ENCODE measurements around the gene FAM163A.
A peak's percentile ranks its signal among the peaks of the same experiment; 100 is the strongest.
"Not testable (repeated sequence)": the region's sequence is repeated elsewhere in the genome, so short reads cannot be mapped to it uniquely, and the experiment has no call there.

The FAM163A gene

DNA sequence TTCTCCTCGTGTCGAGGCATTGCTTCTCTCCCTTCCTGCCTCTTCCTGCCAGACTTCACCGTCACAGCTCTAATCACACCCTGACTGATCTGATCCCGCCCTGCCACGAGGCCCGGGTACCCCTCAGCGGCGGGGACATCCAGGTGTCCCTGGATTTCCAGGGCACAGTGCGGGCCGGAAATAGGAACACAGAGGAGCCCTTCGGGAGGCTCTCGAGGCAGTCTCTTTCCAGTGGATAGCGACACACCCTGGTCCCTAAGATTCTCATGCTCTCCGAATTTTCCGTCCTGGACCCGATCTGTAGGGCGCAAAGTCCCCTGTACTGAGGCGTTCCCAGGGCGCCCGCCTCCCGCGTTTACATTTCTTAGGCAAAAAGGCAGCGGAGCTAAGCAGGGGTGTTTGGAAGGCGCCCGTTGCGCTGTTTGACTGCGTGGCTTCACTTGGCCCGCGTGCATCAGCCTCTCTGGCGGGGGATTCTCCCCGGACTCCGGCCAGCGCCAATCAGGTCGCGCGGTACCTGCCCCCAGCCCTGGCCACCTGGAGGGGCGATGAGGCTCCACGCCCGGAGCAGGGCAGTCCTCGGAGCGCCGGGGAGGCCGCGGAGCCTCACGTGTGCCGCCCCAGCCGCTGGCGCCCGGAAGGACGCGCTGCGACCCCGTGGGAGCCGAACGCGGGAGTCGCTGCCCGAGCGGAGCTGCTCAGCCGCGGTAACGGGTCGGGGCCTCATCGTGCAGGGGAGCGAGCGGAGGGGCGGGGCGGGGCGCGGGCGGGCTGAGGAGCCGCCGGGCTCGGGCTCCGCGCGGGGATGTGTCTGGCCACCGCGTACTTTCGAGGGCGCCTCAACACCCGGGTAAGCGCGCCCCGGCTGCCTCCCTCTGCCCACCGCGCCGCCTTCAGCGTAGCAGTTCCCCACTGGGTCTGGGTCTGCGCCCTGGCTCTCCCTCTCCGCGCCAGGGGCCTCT, at the start of gene FAM163A:
Gene FAM163A, plus strand, starts transcription at position 575 of the 962 bp plus-strand sequence. CDS start 69,807 bp downstream, outside the sequence.
- no peak for DNase-seq (ENCODE audit: low spot score)

DNA sequence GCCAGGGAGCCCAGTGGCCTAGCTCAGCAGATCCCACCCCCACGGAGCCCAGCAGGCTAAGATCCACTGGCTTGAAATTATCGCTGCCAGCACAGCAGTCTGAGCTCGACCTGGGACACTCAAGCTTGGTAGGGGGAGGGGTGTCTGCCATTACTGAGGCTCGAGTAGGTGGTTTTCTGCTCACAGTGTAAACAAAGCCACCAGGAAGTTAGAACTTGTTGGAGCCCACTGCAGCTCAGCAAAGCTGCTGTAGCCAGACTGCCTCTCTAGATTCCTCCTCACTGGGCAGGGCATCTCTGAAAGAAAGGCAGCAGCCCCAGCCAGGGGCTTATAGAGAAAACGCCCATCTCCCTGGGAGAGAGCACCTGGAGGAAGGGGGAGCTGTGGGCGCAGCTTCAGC, 48.6 kb upstream of the FAM163A start:
- not testable (repeated sequence) for DNase-seq (ENCODE audit: low spot score)

DNA sequence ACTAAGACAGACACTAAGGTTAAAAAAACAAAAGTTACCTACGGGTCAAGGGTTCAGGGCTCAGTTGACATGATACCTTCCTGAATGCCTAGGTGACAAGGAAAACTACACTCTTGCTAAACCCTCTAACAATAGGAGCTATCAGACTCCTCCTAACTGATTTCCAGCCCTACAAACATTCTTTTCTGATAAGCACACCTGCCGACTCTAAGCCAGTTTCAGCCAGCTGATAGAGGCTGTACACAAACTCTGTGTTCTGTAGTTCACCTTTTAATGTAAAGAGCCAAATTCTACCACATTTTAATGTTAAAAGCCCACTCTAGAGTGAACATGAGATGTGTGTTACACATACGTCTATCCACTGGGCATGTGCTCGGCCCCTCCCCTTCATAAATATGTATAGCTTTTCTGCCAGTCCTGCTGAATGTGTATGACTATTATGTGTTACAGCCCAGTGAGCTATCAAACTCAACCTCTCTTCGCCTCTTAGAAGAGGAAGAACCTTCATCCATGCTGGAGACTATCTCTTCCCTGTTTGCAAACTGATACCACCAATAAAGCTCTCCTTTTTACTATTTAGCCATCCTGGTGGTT, 40.0 kb upstream of the FAM163A start:
- DNase-seq (ENCODE audit: low spot score), result no peak

DNA sequence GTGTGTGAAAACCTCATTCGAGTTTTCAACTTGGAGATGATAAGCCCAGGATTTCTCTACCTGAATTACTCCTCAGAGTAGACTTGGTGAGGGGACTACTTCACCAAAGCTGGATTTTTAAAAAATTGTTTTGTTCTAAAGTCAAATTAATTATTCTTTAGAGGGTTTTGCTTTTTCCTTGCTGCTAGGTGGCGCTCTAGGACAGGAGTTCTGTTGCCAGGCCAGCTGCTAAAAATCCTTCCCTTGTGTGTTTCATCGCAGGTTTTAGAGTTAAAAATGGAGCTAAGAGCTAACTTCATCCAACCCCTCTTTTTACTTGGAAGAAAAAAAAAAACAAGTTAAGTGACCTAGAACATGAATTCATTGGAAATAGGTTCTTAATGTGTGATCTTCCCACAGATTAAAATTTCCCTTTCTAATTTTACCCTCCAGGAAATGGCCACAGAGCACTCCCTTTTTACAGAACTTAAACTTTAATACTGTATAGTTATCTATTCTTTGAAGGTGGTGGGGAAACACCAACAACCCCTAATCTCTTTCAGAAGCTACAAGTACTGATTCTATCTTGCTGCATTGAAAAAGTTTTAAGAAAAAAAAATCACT, 36.7 kb upstream of the FAM163A start:
- peak; percentile 47 for DNase-seq (ENCODE audit: low spot score)

DNA sequence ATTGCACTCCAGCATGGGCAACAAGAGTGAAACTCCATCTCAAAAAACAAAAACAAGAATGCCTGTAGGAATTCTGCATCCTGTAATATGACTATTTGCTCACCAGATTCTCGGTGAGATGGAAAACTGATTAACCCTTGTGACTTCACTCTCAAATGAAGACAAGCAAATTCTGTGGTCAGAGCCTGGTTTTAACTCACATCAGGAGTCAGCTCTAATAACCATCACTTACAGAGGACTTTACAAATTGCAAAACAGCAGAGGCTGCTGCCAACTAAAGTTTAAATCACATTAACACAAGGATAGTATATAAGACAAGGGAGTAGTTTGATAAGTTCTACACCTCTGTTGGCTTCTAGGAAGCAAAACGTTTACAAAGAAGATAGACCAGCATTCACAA, 35.7 kb upstream of the FAM163A start:
- DNase-seq (ENCODE audit: low spot score), result no peak

DNA sequence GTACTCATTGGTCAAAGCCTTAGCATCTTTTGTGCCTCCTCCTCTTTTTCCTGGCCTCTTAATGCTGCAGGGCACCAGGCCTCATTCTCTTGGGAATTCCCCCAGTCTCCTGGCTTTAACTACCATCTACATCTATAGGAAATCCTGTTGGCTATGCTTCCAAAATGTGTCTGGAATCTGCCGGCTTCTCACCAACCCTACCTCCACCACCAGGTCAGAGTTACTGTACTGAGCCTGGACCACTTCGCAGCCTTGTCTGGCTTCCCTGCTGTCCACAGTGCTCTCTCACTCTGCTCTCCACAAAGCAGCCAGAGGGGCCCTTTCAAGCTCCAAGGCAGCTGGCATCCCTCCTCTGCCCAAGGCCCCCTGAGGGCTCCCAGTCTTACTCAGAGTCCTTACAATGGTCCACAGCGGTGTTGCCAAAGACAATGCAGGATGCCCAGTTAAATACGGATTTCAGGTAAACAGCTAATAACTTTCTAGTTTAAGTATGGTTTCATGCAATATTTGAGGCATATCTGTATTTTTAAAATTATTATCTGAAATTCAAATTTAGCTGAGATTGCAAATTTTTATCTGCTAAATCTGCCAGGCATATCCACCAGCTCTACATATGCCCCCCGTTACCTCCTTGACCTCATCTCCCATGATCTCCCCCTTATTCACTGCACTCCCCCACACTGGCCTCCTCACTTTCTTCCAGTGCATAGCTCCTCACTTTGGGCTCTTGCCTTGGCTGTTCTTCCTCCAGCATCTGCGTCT, 34.5 kb upstream of the FAM163A start:
- no peak for DNase-seq (ENCODE audit: low spot score)

DNA sequence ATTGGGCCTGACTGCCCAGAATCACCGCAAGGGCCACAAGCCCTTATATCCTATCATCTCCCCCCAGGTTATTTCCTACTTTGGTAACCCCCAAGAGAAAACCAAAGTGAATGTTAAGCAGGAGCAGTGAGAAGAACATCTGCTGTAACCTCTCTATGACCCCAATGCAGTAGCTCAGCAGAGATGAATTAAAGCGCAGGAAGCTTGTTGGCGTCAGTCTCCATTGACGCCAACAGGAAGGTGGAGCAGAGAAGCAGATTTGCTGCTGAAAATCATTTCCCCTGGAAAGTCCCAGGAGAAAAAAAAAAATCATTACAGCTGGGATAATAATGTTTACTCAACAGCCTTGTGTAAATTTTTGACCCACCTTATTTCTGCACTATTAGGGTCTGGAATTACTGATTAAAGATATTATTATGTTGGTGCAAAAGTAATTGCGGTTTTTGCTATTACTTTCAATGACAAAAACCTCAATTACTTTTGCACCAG, 33.2 kb upstream of the FAM163A start:
- no peak for DNase-seq (ENCODE audit: low spot score)

DNA sequence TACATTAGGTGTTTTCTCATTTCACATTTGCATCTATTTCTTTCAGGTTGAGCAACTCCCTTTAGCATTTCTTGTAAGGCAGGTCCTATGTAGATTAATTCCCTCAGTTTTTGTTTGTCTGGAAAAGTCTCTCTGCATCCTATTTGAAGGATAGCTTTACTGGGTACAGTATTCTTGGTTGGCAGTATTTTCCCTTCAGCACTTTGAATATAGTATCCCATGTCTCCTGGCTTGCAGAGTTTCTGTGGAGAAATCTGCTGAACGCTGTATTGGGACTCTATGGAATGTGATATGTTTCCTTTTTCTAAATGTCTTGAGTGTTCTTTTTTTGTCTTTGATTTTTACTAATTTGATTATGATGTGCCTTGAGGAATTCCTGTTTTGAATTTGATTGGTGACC, 28.9 kb upstream of the FAM163A start:
- DNase-seq (ENCODE audit: low spot score), result no peak

DNA sequence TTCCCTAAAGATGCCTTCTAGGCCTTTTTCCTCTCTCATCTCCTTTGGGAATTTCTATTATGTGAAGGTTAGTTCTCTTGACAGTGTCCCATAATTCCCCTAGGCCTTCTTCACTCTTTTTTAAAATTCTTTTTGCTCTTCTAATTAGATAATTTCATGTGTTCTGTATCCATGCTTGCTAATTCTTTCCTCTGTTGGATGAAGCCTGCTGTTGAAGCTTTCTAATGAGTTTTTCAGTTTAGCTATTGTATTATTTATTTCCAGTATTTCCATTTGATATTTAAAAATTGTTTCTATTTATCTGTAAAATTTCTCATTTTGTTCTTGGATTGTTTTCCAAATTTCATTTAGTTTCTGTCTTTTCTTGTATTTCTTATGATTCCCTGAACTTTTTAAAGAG, 28.5 kb upstream of the FAM163A start:
- DNase-seq (ENCODE audit: low spot score), result no peak

DNA sequence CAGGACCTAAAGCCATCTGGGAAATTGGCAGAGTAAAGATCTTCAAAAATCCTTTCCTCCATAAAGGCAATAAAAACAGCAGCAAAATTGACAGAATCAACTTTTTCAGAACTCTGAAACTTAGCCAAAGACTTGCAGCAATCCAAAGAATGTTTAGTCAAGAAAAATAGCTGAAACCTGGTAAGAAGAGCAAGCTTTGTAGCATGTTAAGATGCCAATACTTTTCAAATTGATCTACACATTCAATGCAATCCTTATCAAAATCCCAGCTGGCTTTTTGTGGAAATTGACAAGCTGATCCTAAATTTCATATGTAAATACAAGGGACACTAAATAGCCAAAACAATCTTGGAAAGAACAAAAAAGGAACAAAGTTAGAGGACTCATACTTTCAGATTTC, 23.8 kb upstream of the FAM163A start:
- no peak for DNase-seq (ENCODE audit: low spot score)

DNA sequence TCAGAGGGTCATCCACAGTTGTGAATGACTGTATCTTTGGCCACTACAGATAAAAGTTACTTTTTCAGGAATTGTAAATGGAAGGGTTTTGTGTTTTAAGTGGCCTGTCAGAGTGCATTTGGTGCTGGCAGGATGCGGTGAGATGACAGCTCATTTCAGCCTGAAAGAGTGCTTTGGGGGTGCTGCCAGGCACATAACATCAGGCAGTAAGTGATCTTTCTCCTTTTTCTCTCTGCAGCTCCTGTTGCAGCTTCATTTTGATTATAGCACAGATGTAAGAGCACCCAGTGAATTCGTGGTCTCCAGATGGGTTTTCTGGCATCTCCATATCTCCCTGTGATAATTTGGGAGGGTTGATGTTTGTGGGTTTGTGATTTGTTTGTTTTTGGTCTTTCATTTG, 14.8 kb upstream of the FAM163A start:
- no peak for DNase-seq (ENCODE audit: low spot score)

DNA sequence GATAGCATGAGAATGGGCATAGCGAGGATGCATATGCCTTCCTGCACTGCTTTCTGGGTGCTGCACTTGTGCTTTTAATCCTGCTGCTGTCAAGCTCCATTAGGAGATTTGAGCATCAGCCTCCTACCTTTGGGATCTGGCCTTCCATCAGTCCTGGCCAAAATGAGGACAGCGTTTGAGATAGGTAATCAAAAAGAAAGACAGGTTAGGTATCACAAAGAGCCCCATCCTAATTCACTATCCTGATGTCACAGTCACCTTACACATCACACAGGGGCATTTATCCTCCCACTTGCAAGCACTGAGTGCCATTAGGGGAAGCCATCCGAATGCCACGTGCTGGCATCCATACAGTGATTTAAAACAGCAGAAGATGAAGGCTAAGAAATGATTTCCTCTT, 13.2 kb upstream of the FAM163A start:
- no peak for DNase-seq (ENCODE audit: low spot score)

DNA sequence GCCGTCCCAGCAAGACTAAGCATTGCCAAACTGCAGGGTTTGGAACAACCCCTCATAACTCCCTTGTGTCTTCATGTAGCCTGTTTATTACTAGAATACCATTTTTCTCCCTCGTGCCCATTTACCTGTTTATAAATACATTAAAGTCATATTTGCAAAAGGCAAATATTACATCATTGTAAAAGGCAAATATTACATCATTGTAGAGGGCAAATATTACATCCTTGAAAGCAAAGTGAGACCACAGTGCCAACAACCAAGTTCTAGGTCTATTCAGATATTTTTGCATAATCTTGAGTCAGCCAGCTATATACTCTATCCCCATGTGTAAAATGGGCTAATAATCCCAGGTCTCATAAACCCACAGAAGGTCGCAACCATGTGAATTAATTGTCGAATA, 11.4 kb upstream of the FAM163A start:
- no peak for DNase-seq (ENCODE audit: low spot score)

DNA sequence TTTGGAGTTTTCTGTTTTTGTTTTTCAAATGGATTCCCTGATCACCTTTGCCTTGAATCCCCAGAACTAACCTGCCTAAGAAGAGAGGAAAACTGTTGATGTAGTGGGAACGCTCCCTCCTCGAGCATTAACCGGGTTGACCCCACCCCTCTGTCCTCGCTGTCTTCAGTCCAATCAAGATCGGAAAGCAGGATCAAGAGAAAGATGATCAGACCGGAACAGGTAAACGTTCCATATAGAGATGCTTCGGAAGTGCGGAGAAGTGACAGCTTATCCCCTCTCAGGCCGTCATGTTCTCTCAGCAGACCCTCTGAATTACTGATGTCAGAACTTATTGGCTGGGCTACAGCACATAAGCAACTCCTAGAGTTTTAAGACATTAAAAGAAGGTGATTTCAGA, 800 bp upstream of the FAM163A start:
- DNase-seq (ENCODE audit: low spot score), result no peak

DNA sequence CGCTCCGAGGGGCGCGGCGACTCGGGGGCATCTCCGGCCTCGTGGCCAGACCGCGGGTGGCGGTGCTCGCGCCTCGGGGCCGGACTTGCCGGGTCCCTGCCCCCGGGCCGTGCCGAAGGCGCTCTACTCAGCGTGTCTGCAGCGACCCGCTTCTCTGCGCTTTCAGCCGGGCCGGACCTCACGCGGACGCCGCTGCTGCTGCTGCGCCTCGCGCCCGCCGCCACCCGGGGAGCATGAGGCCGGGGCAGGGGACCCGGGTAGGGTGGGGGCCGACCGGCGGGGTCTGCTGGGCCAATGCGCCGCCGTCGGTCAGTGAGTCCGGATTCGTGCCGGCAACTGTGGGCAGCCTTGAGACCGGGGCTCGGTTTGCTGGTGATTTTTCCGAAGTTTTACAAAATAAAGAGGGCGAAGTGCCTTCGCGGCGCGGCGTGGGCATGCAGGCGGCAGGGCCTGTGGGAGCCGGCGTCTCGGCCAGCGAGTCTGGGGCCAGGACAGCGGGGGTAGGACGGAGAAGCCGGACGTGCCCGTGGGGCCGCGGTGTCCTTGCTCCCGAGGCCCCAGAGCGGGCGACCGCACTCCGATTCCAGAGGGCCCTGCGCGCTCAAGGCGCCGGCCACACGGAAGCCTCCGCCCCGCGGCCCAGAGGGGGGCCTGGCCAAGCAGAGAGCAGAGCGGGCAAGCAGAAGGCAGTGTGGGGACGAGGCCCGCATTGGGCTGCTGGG, 749 bp downstream of the FAM163A start:
- no peak for DNase-seq (ENCODE audit: low spot score)

DNA sequence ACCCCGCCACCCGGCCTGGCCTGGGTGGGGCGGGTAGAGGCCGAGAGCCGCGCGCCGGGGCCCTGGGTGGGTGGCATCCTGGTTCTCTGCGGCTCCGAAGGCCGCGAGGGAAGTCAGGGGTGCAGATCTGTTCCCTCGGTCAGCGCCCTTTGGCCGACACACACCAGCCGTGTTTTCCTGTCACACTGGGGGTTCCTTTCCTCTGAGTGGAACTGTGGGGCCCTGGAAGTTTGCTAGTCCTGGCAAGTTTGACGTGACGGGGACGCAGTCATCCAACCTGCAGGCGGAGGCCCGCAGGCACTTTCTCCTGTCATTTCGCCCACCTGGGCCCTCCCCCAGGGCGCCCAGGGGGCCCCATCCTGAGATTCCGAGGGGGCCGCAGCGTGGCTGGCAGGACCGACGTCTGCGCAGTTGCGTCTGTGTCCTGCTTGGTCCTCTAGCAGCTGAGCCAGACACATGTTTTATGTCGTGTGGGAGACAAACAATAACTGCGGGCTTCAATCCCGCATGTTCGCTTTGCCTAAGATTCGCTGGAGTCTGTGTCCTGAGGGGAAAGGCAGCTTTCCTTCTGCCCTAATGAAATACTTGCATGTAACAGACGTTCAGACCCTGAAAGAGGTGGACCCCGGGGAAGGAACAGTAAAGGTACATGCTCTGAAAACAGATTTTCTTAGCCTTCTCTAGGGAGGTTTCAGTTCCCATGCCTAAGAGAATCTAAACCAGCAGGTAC, 1.5 kb downstream of the FAM163A start:
- no peak for DNase-seq (ENCODE audit: low spot score)

DNA sequence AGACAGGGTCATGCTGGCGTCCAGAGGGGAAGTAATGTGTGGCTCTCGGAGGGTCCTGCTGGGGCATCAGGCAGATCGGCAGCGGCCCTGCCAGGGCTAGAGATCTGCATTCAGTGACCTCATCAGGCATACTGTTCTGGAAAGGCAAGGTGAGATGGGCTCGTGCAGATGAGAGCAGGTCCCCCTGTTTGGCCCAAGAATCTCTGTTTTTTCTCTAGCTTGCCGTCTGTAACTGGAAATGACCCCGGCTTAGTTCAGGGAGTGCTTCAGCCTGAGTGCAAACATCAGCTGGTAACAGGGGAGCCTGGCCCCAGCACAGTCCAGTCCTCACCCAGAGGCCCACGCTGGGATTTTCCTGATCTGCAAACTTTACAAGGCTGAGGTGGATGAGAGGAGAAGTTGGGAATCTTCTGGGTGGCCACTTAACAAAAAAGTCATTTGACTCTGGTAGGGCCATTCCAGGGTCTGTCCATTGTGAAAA, 2.1 kb downstream of the FAM163A start:
- DNase-seq (ENCODE audit: low spot score), result no peak

DNA sequence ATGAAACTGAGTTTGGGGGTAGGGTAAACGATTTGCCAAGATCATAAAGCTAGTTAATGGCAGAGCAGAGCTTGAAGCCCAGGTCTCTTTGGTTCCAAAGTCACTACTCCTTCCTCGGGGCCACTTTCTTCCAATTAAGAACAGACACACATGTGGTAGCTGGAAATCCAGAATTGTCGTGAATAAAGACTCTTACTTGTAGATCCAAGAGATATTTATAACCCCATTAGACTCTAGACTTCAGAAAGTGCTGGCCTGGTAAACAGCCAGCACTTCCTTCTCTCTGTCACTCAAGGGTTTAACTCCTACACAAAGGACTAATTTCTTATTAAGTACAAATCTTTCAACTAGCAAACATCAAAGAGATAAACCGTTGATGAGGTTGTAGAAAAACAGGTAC, 2.7 kb downstream of the FAM163A start:
- no peak for DNase-seq (ENCODE audit: low spot score)

DNA sequence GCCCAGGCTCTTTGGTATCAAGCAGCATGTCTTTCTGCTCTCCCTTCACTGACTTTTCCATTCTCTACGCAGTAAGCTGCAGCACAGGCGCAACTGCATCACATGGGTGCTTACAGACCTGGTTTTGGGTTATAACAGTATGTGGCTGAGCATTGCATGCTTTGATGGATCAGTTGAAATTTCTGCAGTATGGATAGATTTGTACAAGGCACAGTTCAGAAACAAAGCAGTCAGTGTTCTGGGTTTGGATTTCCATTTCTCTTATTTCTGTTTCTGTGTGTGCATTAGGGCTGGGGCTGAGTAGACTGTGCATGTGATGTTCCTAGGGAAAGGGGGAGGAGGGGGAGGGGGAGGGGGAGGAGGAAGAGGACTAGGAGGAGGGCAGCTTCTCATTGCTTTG, 4.5 kb downstream of the FAM163A start:
- no peak for DNase-seq (ENCODE audit: low spot score)

DNA sequence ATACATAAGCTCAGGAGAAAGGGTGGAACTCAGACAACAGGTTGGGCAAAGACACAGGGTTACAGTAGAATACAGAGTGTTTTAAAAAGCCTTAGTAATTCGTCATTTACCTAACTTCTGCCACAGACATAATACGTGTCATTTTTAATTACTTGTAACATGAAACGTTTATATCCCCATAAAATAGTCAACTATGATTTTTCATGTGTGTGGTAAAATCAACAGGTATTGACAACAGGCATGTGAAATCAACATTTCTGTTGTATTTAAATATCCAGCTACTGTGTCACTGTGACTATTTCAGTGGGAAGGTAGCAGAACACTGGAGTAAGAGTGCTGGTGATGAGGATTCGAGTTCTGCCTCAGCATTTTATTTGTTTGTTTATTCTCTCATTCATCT, 5.7 kb downstream of the FAM163A start:
- DNase-seq (ENCODE audit: low spot score), result no peak

DNA sequence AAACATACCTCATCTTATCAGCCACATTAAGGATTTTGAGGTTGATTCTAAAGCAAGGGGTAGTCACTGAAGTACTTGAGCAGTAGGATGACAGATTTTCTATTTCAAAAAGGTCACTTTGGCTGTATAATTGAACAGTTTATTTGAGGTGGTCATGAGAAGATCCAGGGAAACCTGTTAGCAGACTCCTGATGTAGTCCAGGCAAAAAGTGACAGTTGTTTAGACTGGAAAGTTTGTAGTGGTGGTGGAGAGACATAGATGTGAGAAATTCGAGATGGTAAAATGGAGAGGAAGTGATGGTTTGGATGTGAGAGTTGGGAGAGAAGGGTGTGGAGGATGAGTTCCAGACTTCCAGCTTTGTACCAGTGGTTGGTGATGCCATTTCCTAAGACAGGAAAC, 7.5 kb downstream of the FAM163A start:
- no peak for DNase-seq (ENCODE audit: low spot score)

Data from hematopoietic multipotent progenitor cell treated with erythropoietin and hydrocortisone succinate and interleukin-3 and kit ligand, for 17 days (in vitro differentiated cells).